Measurements from ENCODE around the gene KBTBD12. TPM values are rescaled to one million over a fixed set of nuclear protein-coding genes. Genes with fewer than 3 reads are reported as not detected.
A peak's percentile ranks its signal among the peaks of the same experiment; 100 is the strongest.

The KBTBD12 gene
- total and polyA plus RNA-seq, 2 experiments from 2014 or later: 0.02 to 0.66 TPM

- no peak for DNase-seq (ENCODE audit: low read depth in 1 of 2, low spot score in 1 of 2)
- no peak overlapping the region for H3K4me3 ChIP-seq
- no peaks in the 10 kb centered on the region for H3K27me3 ChIP-seq
- TF ChIP-seq CTCF (IDR thresholded peaks at IDR 0.05; ENCODE audit: low read depth, low read length): no peak
- H3K9me3 ChIP-seq (ENCODE audit: low read depth): no peaks in the 10 kb centered on the region
- no peak overlapping the region for H3K27ac ChIP-seq
- H3K36me3 ChIP-seq: no peaks in the 10 kb centered on the region
- H3K4me1 ChIP-seq (ENCODE audit: low read depth): no peaks in the 10 kb centered on the region
Measured at GRCh38 chr3:127998596-127998995, 83.6 kb downstream of the KBTBD12 start.

GRCh38 chr3:127999509-128000106 is 84.6 kb downstream of the KBTBD12 start:
- Histone ChIP-seq H3K4me1 (ENCODE audit: low read depth) (no peaks in the 10 kb centered on the region), H3K9me3 (ENCODE audit: low read depth) (no peaks in the 10 kb centered on the region), H3K27ac (no peak overlapping the region), H3K4me3 (no peak overlapping the region), H3K27me3 (peaks cover 5% of the 10 kb centered on the region), H3K36me3 (no peaks in the 10 kb centered on the region)
- TF ChIP-seq CTCF (IDR thresholded peaks at IDR 0.05; ENCODE audit: low read depth, low read length): no peak
- DNase-seq (ENCODE audit: low read depth in 1 of 2, low spot score in 1 of 2): no peak

GRCh38 chr3:128001576-128001975 is 86.5 kb downstream of the KBTBD12 start:
- no peak overlapping the region for H3K4me3 ChIP-seq
- H3K4me1 ChIP-seq (ENCODE audit: low read depth): no peaks in the 10 kb centered on the region
- H3K27ac ChIP-seq: no peak overlapping the region
- H3K36me3 ChIP-seq: no peaks in the 10 kb centered on the region
- no peak for TF ChIP-seq CTCF (IDR thresholded peaks at IDR 0.05; ENCODE audit: low read depth, low read length)
- H3K9me3 ChIP-seq (ENCODE audit: low read depth): no peaks in the 10 kb centered on the region
- H3K27me3 ChIP-seq: peaks cover 5% of the 10 kb centered on the region
- DNase-seq (ENCODE audit: low read depth in 1 of 2, low spot score in 1 of 2): no peak

- H3K27me3 ChIP-seq: peaks cover 5% of the 10 kb centered on the region
- no peak overlapping the region for H3K27ac ChIP-seq
- no peaks in the 10 kb centered on the region for H3K9me3 ChIP-seq (ENCODE audit: low read depth)
- DNase-seq (ENCODE audit: low read depth in 1 of 2, low spot score in 1 of 2): no peak
- no peaks in the 10 kb centered on the region for H3K4me1 ChIP-seq (ENCODE audit: low read depth)
- H3K4me3 ChIP-seq: no peak overlapping the region
- no peak for TF ChIP-seq CTCF (IDR thresholded peaks at IDR 0.05; ENCODE audit: low read depth, low read length)
- H3K36me3 ChIP-seq: no peaks in the 10 kb centered on the region
Measured at GRCh38 chr3:128004661-128005060, 89.6 kb downstream of the KBTBD12 start.

GRCh38 chr3:128006061-128007032 is 91.3 kb downstream of the KBTBD12 start:
- DNase-seq (ENCODE audit: low read depth in 1 of 2, low spot score in 1 of 2): peak in 1 of 2 donors; percentile 12
- Histone ChIP-seq H3K4me3 (no peak overlapping the region), H3K36me3 (no peaks in the 10 kb centered on the region), H3K27ac (no peak overlapping the region), H3K4me1 (ENCODE audit: low read depth) (peaks cover under 1% of the 10 kb centered on the region), H3K9me3 (ENCODE audit: low read depth) (no peaks in the 10 kb centered on the region), H3K27me3 (peaks cover 5% of the 10 kb centered on the region)
- TF ChIP-seq CTCF (IDR thresholded peaks at IDR 0.05; ENCODE audit: low read depth, low read length): no peak

Data from cardiac muscle cell (in vitro differentiated cells and primary cell).